GM23248 (cell line): ENCODE results near the gene ZNF700. TPM values are rescaled to one million over a fixed set of nuclear protein-coding genes. Genes with fewer than 3 reads are reported as not detected.

ENCODE experiments used
- DNase-seq: peaks from one replicate; pipeline ENCODE4 v3.0.0-alpha.2; 2015
- H2AFZ ChIP-seq: fragments of 200-600 bp; sonication (generic); 2 replicates; pipeline ENCODE4 v1.6.1; 2016; ENCODE audit warnings: antibody characterized with exemption
- H3F3A ChIP-seq: fragments of 200-600 bp; sonication (generic); 2 replicates; pipeline ENCODE4 v1.6.1; 2016; ENCODE audit warnings: mild to moderate bottlenecking, antibody characterized with exemption, mixed run types; ENCODE audit not compliant: insufficient read depth
- H3K27ac ChIP-seq: fragments of 200-600 bp; sonication (generic); 2 replicates; pipeline ENCODE4 v1.5.1; 2016; ENCODE audit warnings: mild to moderate bottlenecking
- H3K27me3 ChIP-seq: fragments of 200-600 bp; sonication (generic); replicated peaks from 2 replicates; pipeline ENCODE4 v1.6.1; 2016; ENCODE audit warnings: mild to moderate bottlenecking; ENCODE audit not compliant: insufficient read depth
- H3K36me3 ChIP-seq: fragments of 200-600 bp; sonication (generic); 2 replicates; pipeline ENCODE4 v1.6.1; 2016; ENCODE audit warnings: low read depth, mild to moderate bottlenecking
- H3K4me1 ChIP-seq: fragments of 200-600 bp; sonication (generic); 2 replicates; pipeline ENCODE4 v1.6.1; 2016; ENCODE audit warnings: mild to moderate bottlenecking; ENCODE audit not compliant: insufficient read depth
- H3K4me2 ChIP-seq: fragments of 200-600 bp; sonication (generic); one replicate; pipeline ENCODE4 v1.6.1; 2016; ENCODE audit warnings: mild to moderate bottlenecking; ENCODE audit not compliant: unreplicated experiment
- H3K4me3 ChIP-seq: fragments of 200-600 bp; sonication (generic); 2 replicates; pipeline ENCODE4 v1.5.1; 2016; ENCODE audit warnings: mild to moderate bottlenecking
- H3K79me2 ChIP-seq: fragments of 200-600 bp; sonication (generic); 2 replicates; pipeline ENCODE4 v1.6.1; 2016; ENCODE audit warnings: mild to moderate bottlenecking; ENCODE audit not compliant: insufficient read depth
- H3K9ac ChIP-seq: fragments of 200-600 bp; sonication (generic); 2 replicates; pipeline ENCODE4 v1.6.1; 2016; ENCODE audit warnings: mild to moderate bottlenecking
- H3K9me2 ChIP-seq: fragments of 200-600 bp; sonication (generic); 2 replicates; pipeline ENCODE4 v1.6.1; 2016; ENCODE audit warnings: mixed run types, mild to moderate bottlenecking, moderate library complexity; ENCODE audit not compliant: insufficient read depth
- H3K9me3 ChIP-seq: fragments of 200-600 bp; sonication (generic); one replicate; pipeline ENCODE4 v1.6.1; 2017; ENCODE audit warnings: low read depth
- H4K20me1 ChIP-seq: fragments of 200-600 bp; sonication (generic); 2 replicates; pipeline ENCODE4 v1.6.0; 2016; ENCODE audit not compliant: insufficient read depth
- EZH2 ChIP-seq: fragments of 200-600 bp; sonication (generic); IDR thresholded peaks from 2 replicates; pipeline ENCODE4 v1.6.1; 2018; ENCODE audit warnings: antibody characterized with exemption, mild to moderate bottlenecking; ENCODE audit not compliant: insufficient read depth, poor library complexity, severe bottlenecking
- EZH2phosphoT487 ChIP-seq: fragments of 200-600 bp; sonication (generic); IDR thresholded peaks from 2 replicates; pipeline ENCODE4 v1.6.1; 2018; ENCODE audit warnings: antibody characterized with exemption, moderate library complexity, mild to moderate bottlenecking, low read depth; ENCODE audit not compliant: insufficient read depth
- WGBS, 2 experiments: methylation state at CpG; one replicate each; pipeline ENCODE4 v1.1.6; 2015 to 2017; ENCODE audit warnings: low lambda C conversion rate in 2 of 2, low coverage in 1 of 2; ENCODE audit errors: missing lambda C conversion rate in 2 of 2; 5-methylcytosine and 5-hydroxymethylcytosine counted together
- in situ Hi-C: fragments of 300-500 bp; cut with MboI; formaldehyde crosslinking; loops from 2 replicates; pipeline ENCODE4 v1.15.0; 2020
- polyA plus RNA-seq: library from polyadenylated mRNA; unstranded; fragments of >200 nt; fragmentation: Nextera tagmentation; extraction: Ambion mirVana; gene quantifications from 2 replicates; pipeline ENCODE4 v1.2.1, GENCODE V29; 2016
- total RNA-seq: library from RNA; depleted of rRNA; stranded (reverse); fragments of >200 nt; shearing (Covaris generic); gene quantifications from 2 replicates; pipeline ENCODE4 v1.2.3, GENCODE V29; 2014

ZNF700 gene
- total and polyA plus RNA-seq, 2 experiments from 2014 or later, result 3.2 to 6.3 TPM

- H3K4me2 ChIP-seq, result no peak overlapping the region
- no peak overlapping the region for H3K4me3 ChIP-seq
- H3K27me3 ChIP-seq, result no peaks in the 10 kb centered on the region
- H3K79me2 ChIP-seq, result no peaks in the 10 kb centered on the region
- H4K20me1 ChIP-seq, result no peaks in the 10 kb centered on the region
- peaks cover 16% of the 10 kb centered on the region for H3K9me3 ChIP-seq
- no peak for DNase-seq
- WGBS, 2 experiments, result 60 to 70% methylated on average over 4 of the region's 4 CpGs
- H3K9ac ChIP-seq, result no peak overlapping the region
- H3F3A ChIP-seq, result peaks cover 6% of the 10 kb centered on the region
- H3K4me1 ChIP-seq, result 0 out of 2 replicates have a peak, but pooled peaks cover 5% of the 10 kb centered on the region
- H3K27ac ChIP-seq, result no peak overlapping the region
- no peak overlapping the region for H2AFZ ChIP-seq
- TF ChIP-seq EZH2 (no peak), EZH2phosphoT487 (no peak)
- no peaks in the 10 kb centered on the region for H3K9me2 ChIP-seq
- H3K36me3 ChIP-seq, result peaks cover 13% of the 10 kb centered on the region; the same call in 1 of the 2 replicates
- in situ Hi-C loops, result no loop called here
Measured at GRCh38 chr19:11979527-11979926, 54.6 kb downstream of the ZNF700 start.

DNA sequence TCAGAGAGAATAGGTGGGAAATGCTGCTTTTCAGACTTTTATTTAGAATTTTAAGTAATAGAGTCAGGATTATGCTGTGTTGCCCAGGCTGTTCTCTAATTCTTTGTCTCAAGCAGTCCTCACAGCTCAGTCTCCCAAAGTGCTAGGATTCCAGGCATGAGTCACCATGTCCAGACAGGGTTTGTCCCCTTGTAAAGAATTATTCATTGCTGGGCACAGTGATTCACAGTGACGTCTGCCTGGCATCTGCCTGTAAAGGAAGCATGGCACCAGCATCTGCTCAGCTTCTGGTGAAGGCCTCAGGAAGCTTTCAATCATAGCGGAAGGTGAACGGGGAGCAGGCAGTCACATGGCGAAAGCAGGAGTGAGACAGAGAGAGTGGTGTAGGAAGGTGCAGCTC lies 57.6 kb downstream of the ZNF700 start:
- Histone ChIP-seq H3K9me3 (peaks cover 16% of the 10 kb centered on the region), H2AFZ (no peak overlapping the region), H3K9ac (no peak overlapping the region), H3K9me2 (no peaks in the 10 kb centered on the region), H3K4me1 (0 out of 2 replicates have a peak, but pooled peaks cover 5% of the 10 kb centered on the region), H3F3A (peaks cover 6% of the 10 kb centered on the region), H3K27me3 (no peaks in the 10 kb centered on the region), H3K4me2 (no peak overlapping the region), H3K79me2 (no peaks in the 10 kb centered on the region), H3K36me3 (peaks cover 11% of the 10 kb centered on the region; the same call in 1 of the 2 replicates), H3K4me3 (no peak overlapping the region), H3K27ac (peak overlapping the region; percentile 38), H4K20me1 (no peaks in the 10 kb centered on the region)
- no peak for TF ChIP-seq EZH2phosphoT487
- TF ChIP-seq EZH2, result no peak
- in situ Hi-C loops, result no loop called here
- 69 to 71% methylated on average over 4 of the region's 4 CpGs for WGBS, 2 experiments
- DNase-seq, result peak; percentile 72

- in situ Hi-C loops, result no loop called here
Measured at GRCh38 chr19:11984986-11985385, 60.1 kb downstream of the ZNF700 start.

DNA sequence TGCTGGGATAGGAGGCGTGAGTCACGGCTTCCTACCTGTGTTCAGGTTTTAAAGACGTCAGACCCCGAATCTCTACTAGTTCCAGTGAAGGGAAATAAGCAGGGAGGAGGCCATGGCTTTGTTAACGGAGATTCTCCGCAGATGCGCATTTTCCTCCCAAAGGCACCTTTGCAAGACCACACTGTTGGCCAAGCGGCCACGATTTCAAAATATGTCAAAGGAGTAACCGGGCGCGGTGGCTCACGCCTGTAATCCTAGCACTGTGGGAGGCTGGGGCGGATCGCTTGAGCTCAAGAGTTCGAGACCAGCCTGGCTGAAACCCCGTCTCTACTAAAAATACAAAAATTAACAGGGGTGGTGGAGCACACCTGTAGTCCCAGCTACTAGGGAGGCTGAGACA lies 61.8 kb downstream of the ZNF700 start:
- Histone ChIP-seq H3K4me3 (no peak overlapping the region), H2AFZ (no peak overlapping the region), H3F3A (peaks cover 10% of the 10 kb centered on the region), H3K4me2 (no peak overlapping the region), H3K9ac (no peak overlapping the region), H3K79me2 (peaks cover 27% of the 10 kb centered on the region), H4K20me1 (no peaks in the 10 kb centered on the region), H3K27ac (no peak overlapping the region), H3K4me1 (peaks cover 7% of the 10 kb centered on the region; the same call in 1 of the 2 replicates), H3K9me2 (no peaks in the 10 kb centered on the region), H3K27me3 (no peaks in the 10 kb centered on the region), H3K9me3 (no peaks in the 10 kb centered on the region), H3K36me3 (no peaks in the 10 kb centered on the region)
- no peak for DNase-seq
- 83 to 84% methylated on average over 17 of the region's 17 CpGs for WGBS, 2 experiments
- TF ChIP-seq EZH2 (no peak), EZH2phosphoT487 (no peak)
- in situ Hi-C loops, result no loop called here

More at GRCh38 chr19:11984986-11985385, 60.1 kb downstream of the ZNF700 start:
- H3K79me2 ChIP-seq, result peaks cover 9% of the 10 kb centered on the region
- no peak overlapping the region for H3K4me2 ChIP-seq
- no peaks in the 10 kb centered on the region for H3K36me3 ChIP-seq
- no peak overlapping the region for H3K4me3 ChIP-seq
- H3F3A ChIP-seq, result peaks cover 6% of the 10 kb centered on the region
- no peak overlapping the region for H3K9ac ChIP-seq
- H3K27me3 ChIP-seq, result no peaks in the 10 kb centered on the region
- H3K9me2 ChIP-seq, result no peaks in the 10 kb centered on the region
- H3K27ac ChIP-seq, result no peak overlapping the region
- 19 to 23% methylated on average over 5 of the region's 5 CpGs for WGBS, 2 experiments
- peaks cover 8% of the 10 kb centered on the region for H3K9me3 ChIP-seq
- 0 out of 2 replicates have a peak, but pooled peaks cover 5% of the 10 kb centered on the region for H3K4me1 ChIP-seq
- TF ChIP-seq EZH2phosphoT487 (no peak), EZH2 (no peak)
- no peaks in the 10 kb centered on the region for H4K20me1 ChIP-seq
- no peak for DNase-seq
- H2AFZ ChIP-seq, result no peak overlapping the region
